Heart left ventricle (tissue), 16 donors: ENCODE results near the gene CGB5. TPM values are rescaled to one million over a fixed set of nuclear protein-coding genes. Genes with fewer than 3 reads are reported as not detected.
"Not testable (repeated sequence)": the region's sequence is repeated elsewhere in the genome, so short reads cannot be mapped to it uniquely, and the experiment has no call there.

ENCODE experiments used
- ATAC-seq, 4 donors: fragments of 200-7000 bp; cut with Tn5 transposase; one replicate each; pipeline ENCODE4 v1.9.1; 2020 to 2022; ENCODE audit warnings: moderate library complexity in 4 of 4, mild to moderate bottlenecking in 3 of 4, moderate number of reproducible peaks in 1 of 4
- DNase-seq, 5 donors: peaks; one replicate each; pipeline ENCODE4 v3.0.0-alpha.2; 2020
- H3K27ac ChIP-seq, 12 donors: fragments of 200-600 bp; sonication (generic) in 4 of 12; one replicate each; pipeline versions ENCODE4 v1.5.0 to v1.8.0; 2016 to 2022; ENCODE audit warnings: mild to moderate bottlenecking in 2 of 12
- H3K27me3 ChIP-seq, 9 donors: fragments of 200-600 bp; sonication (generic) in 2 of 9; one replicate each; pipeline versions ENCODE4 v1.5.1 to v1.8.0; 2016 to 2022; ENCODE audit warnings: mild to moderate bottlenecking in 3 of 9
- H3K36me3 ChIP-seq, 9 donors: fragments of 200-600 bp; sonication (generic) in 2 of 9; one replicate each; pipeline versions ENCODE4 v1.5.0 to v1.8.0; 2018 to 2022; ENCODE audit warnings: mild to moderate bottlenecking in 2 of 9
- H3K4me1 ChIP-seq, 12 donors: fragments of 200-600 bp; sonication (generic) in 4 of 12; one replicate each; pipeline versions ENCODE4 v1.5.0 to v1.8.0; 2016 to 2022; ENCODE audit warnings: mild to moderate bottlenecking in 3 of 12
- H3K4me3 ChIP-seq, 12 donors: fragments of 200-600 bp; sonication (generic) in 4 of 12; one replicate each; pipeline versions ENCODE4 v1.5.0 to v1.8.0; 2017 to 2022; ENCODE audit warnings: mild to moderate bottlenecking in 9 of 12, moderate library complexity in 4 of 12
- H3K9me3 ChIP-seq, 12 donors: fragments of 200-600 bp; sonication (generic) in 4 of 12; one replicate each; pipeline versions ENCODE4 v1.5.0 to v1.8.0; 2016 to 2022; ENCODE audit warnings: mild to moderate bottlenecking in 1 of 12
- POLR2A ChIP-seq, 2 donors: fragments of 450-650 bp; IDR thresholded peaks; one replicate each; pipeline ENCODE4 v1.6.1; 2017; ENCODE audit warnings: antibody characterized with exemption in 2 of 2, mild to moderate bottlenecking in 2 of 2, moderate library complexity in 2 of 2
- WGBS, 4 donors: extraction: QIAGEN DNeasy Blood & Tissue Kit in 2 of 4; methylation state at CpG; one replicate each; pipeline versions ENCODE4 v1.1.5 to v1.1.7; 2013 to 2018; 5-methylcytosine and 5-hydroxymethylcytosine counted together
- intact Hi-C, 10 donors: fragments of 100-400 bp; cut with DNase I; formaldehyde crosslinking; loops; one replicate each; pipeline versions ENCODE4 v1.11.1 to v1.14.2; 2022
- polyA plus RNA-seq, 2 donors: library from polyadenylated mRNA; stranded (reverse); fragments of 200-250 nt; gene quantifications; one replicate each; pipeline ENCODE4 v1.2.3, GENCODE V29; 2013
- total RNA-seq, 9 donors: library from RNA; depleted of rRNA in 2 of 9; stranded (reverse); fragments of >200 nt in 2 of 9; fragmentation: NEBNext Ultra II Directional in 3 of 9; extraction: Animal tissue kit (Norgen Biotek cat#: 25700) in 3 of 9; gene quantifications; one replicate each; pipeline versions ENCODE4 v1.1.0 to v1.2.4, GENCODE V29; 2016 to 2023
- TF ChIP-seq, protein P1 (sequence below), 12 donors: fragments of 200-600 bp; sonication (generic) in 4 of 12; IDR thresholded peaks; one replicate each; pipeline versions ENCODE4 v1.5.0 to v1.8.0; 2018 to 2022; ENCODE audit warnings: antibody characterized with exemption in 12 of 12, mild to moderate bottlenecking in 5 of 12
- donor health status: ischemic (EF 13 %, LVEDD 7.1; RV severe dilation, severe dysfunction).
- donor health status: healthy with polysubstance abuse.
- donor health status: DM: no; HTN: yes; CAD: no.
- donor health status: DM: no; HTN: no; CAD: no.
- donor health status: ischemic (EF 25% LVEDD 6.9; RV normal size, moderate dysfunction).
- donor health status: ischemic (EF 25% LVEDD 5.7; RV mildly dilated, moderate dysfunction).
- donor health status: healthy.
- donor health status: DM: yes; HTN: yes; CAD: no.
- donor health status: ischemic (EF 35%, LVEDD 5.7; RV mildly dilated, moderate dysfunction).
- donor health status: nonischemic (EF 11% LVEDD 7.7; RV severe dilation, severe dysfunction).
- donor health status: DM: yes; HTN: yes; CAD: no.
- donor health status: PGD.
- donor health status: ischemic (EF 29% LVEDD 5.4; RV normal size, mild dysfunction).
- donor health status: nonischemic (EF 23%, LVEDD 6.1; RV moderate dilation, normal function).

Gene CGB5
- total and polyA plus RNA-seq, 11 donors = not detected

- H3K27me3 ChIP-seq = no peaks in the 10 kb centered on the region
- no peak for ATAC-seq
- WGBS, 4 donors = 65 to 82% (median 76%) methylated on average over 14 to 17 of the region's 17 CpGs
Measured at GRCh38 chr19:49042177-49042576, 1.5 kb upstream of the CGB5 start.

DNA sequence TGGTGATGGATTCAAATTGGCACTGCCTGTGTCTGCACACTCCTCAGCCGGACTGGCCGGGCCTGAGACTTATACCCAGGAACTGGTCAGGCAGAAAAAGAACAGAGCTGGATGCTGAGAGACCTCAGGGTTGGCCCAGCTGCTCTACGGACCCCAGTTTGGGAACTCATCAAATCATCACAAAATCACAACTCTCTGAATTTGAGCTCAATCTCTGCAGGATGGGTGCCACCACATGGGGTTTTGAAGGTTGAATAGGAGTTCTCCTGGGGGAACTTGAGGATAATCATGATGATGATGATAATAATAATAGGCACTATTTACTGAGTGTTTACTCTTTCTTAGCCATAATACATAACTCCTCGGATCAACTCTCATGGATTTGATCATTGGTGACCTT, 982 bp upstream of the CGB5 start:
- DNase-seq, H3K27me3 ChIP-seq: not testable (repeated sequence)
- 83 to 97% (median 85%) methylated on average over 1 to 4 of the region's 4 CpGs for WGBS, 4 donors

More at GRCh38 chr19:49042177-49042576, 1.5 kb upstream of the CGB5 start:
- H3K4me1 ChIP-seq = no peaks in the 10 kb centered on the region
- H3K4me3 ChIP-seq = no peak overlapping the region
- no peaks in the 10 kb centered on the region for H3K36me3 ChIP-seq
- no peak overlapping the region for H3K27ac ChIP-seq
- intact Hi-C loops = no loop called here
- no peaks in the 10 kb centered on the region for H3K9me3 ChIP-seq
- no peak for DNase-seq
- TF ChIP-seq, protein P1, sequence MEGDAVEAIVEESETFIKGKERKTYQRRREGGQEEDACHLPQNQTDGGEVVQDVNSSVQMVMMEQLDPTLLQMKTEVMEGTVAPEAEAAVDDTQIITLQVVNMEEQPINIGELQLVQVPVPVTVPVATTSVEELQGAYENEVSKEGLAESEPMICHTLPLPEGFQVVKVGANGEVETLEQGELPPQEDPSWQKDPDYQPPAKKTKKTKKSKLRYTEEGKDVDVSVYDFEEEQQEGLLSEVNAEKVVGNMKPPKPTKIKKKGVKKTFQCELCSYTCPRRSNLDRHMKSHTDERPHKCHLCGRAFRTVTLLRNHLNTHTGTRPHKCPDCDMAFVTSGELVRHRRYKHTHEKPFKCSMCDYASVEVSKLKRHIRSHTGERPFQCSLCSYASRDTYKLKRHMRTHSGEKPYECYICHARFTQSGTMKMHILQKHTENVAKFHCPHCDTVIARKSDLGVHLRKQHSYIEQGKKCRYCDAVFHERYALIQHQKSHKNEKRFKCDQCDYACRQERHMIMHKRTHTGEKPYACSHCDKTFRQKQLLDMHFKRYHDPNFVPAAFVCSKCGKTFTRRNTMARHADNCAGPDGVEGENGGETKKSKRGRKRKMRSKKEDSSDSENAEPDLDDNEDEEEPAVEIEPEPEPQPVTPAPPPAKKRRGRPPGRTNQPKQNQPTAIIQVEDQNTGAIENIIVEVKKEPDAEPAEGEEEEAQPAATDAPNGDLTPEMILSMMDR (IDR thresholded peaks at IDR 0.05) = no peak
- no peak for TF ChIP-seq POLR2A (IDR thresholded peaks at IDR 0.05)

DNA sequence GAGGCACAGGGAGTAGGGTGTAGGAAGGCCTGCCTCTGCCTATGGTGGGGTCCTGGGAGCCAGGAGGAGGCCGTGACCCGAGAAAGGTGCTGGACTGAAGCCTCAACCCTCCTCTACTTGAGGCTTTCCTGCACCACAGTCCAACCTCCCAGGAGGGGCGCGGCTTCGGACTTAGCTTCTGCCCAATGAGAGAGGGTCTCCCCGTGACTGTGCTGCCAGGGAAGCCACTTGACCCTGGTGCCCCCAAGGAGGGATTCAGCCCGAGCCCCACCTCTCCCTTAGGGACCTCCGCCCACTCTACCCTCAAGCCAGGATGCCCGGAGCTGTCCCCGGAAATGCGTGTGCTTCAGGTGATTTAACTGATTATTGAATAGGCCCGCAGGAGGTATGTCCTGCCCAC, 5.4 kb downstream of the CGB5 start, which contains the start of gene CGB8:
Gene CGB8, minus strand, starts transcription at position 101 of the 400 bp plus-strand sequence. CDS start 372 bp downstream, outside the sequence.
- intact Hi-C loops, DNase-seq, H3K9me3 ChIP-seq, H3K27ac ChIP-seq, H3K27me3 ChIP-seq, H3K4me1 ChIP-seq, H3K36me3 ChIP-seq, H3K4me3 ChIP-seq, ATAC-seq: not testable (repeated sequence)
- WGBS, 4 donors = 70 to 76% (median 73%) methylated on average over 5 to 12 of the region's 12 CpGs

More for the DNA sequence above, 982 bp upstream of the CGB5 start:
- H3K9me3 ChIP-seq, ATAC-seq, H3K36me3 ChIP-seq, H3K27ac ChIP-seq, H3K4me1 ChIP-seq, H3K4me3 ChIP-seq, intact Hi-C loops: not testable (repeated sequence)

GRCh38 chr19:49049834-49050233, 6.2 kb downstream of the CGB5 start:
- H3K4me3 ChIP-seq, H3K4me1 ChIP-seq, intact Hi-C loops, ATAC-seq, H3K27ac ChIP-seq, H3K36me3 ChIP-seq, H3K9me3 ChIP-seq, DNase-seq, H3K27me3 ChIP-seq: not testable (repeated sequence)
- WGBS, 4 donors = 83 to 91% (median 88%) methylated on average over 3 of the region's 4 CpGs

DNA sequence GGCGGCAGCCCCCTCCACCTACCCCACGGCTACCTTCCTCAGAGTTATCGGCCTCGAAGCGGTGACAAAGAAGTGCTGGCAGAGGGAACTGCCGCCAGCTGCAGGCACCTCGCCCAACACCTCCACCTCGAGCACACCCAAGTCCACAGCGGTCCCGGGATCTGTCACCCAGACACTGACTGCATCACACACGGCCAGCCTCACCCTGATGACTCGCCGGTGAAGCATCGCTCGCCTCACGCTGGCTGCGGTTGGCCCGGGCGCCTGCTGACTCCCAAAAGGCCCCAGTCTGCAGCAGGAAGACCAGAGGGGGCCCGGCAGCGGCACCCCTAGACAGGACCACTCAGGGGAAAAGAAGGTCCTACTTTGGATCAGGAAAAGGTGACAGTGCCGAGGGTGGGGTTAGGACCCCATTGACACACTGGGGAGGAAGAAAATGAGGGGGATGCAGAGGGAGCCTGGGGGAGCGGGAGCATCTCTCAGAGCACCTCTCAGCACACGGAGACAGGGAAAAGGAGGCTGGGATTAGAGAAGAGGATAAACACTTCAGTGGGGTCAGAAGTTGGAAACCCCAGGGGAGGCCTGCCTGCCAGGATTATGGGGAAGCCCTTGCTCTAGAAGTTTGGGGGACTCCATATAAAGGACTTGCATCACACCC, 6.9 kb downstream of the CGB5 start:
- H3K4me3 ChIP-seq, ATAC-seq, DNase-seq, H3K27ac ChIP-seq, H3K27me3 ChIP-seq, intact Hi-C loops, H3K36me3 ChIP-seq, H3K9me3 ChIP-seq, H3K4me1 ChIP-seq: not testable (repeated sequence)
- WGBS, 4 donors = 71 to 81% (median 75%) methylated on average over 12 to 24 of the region's 24 CpGs

DNA sequence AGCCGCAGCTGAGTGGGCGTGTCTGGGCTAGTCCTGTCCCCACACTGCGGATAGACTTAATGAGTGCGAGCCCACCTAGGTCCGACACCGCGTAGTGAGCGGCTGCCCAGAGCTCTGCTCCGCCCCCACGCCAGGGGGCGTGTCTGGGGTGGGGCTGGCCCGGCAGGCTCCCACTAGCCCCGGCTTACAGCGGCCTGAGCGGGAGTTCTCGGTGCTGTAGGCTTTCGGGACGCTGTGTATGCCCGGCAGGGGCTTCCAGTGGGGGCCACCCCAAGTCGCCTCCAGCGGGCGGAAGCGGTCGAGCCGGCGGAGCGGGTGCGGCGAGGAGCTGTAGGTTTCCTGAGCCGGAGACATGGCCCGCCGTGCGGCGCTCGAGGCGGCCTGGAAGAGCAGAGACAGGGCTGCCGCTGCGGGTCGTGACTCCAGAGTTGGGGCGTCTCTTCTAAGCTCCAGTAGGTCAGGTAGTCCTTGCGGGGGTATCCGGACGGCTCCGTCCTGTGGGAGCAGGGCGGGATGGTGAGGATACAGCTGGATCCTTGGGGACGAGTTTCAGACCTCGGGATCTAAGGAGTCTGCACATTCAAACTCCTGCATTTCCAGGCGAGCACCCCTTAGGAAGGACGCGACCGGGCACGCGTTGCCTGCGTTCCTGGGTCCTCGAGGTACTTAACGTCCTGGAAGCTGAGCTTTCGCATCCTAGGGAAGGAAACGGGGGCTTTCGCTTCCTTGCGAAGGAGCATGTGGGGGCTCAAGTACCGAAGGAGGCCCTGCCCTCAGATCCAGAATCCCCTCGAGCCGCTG, 12.7 kb downstream of the CGB5 start:
- H3K27ac ChIP-seq = no peak overlapping the region
- H3K36me3 ChIP-seq = no peaks in the 10 kb centered on the region
- no peaks in the 10 kb centered on the region for H3K9me3 ChIP-seq
- peaks cover 0 to 33% (median 6%) of the 10 kb centered on the region in 9 donors for H3K27me3 ChIP-seq
- H3K4me3 ChIP-seq = peak overlapping the region; percentile 31 to 74 (median 56)
- intact Hi-C loops = no loop called here
- 1 to 2% (median 1%) methylated on average over 20 to 63 of the region's 63 CpGs for WGBS, 4 donors
- TF ChIP-seq POLR2A (IDR thresholded peaks at IDR 0.05) = no peak
- TF ChIP-seq, protein P1 (IDR thresholded peaks at IDR 0.05) = peak; percentile 20 to 62 (median 38)
- ATAC-seq (peak; percentile 49 to 90 (median 88)), DNase-seq (peak; percentile 52 to 71 (median 60))
- H3K4me1 ChIP-seq = peaks cover 0 to 24% (median 10%) of the 10 kb centered on the region in 12 donors

GRCh38 chr19:49056902-49057596, 13.4 kb downstream of the CGB5 start:
- intact Hi-C loops, H3K27ac ChIP-seq, H3K9me3 ChIP-seq, H3K36me3 ChIP-seq, DNase-seq: not testable (repeated sequence)
- H3K27me3 ChIP-seq = peaks cover 0 to 39% (median 6%) of the 10 kb centered on the region in 9 donors
- peak overlapping the region; percentile 31 to 74 (median 56) for H3K4me3 ChIP-seq
- peaks cover 0 to 24% (median 10%) of the 10 kb centered on the region in 12 donors for H3K4me1 ChIP-seq
- WGBS, 4 donors = 3 to 13% (median 5%) methylated on average over 21 to 34 of the region's 34 CpGs
- ATAC-seq = peak in 3 of 4 donors; percentile 16 to 33 (median 29)
